Activated T-helper 1 cell treated with Interleukin-2 at 50 U/mL for 16 hours (primary cell): ENCODE measurements around the gene GPX3.

Experiments used
- DNase-seq: peaks from one replicate; pipeline ENCODE4 v3.0.0-alpha.2; 2020; ENCODE audit warnings: low read depth

The GPX3 gene

DNA sequence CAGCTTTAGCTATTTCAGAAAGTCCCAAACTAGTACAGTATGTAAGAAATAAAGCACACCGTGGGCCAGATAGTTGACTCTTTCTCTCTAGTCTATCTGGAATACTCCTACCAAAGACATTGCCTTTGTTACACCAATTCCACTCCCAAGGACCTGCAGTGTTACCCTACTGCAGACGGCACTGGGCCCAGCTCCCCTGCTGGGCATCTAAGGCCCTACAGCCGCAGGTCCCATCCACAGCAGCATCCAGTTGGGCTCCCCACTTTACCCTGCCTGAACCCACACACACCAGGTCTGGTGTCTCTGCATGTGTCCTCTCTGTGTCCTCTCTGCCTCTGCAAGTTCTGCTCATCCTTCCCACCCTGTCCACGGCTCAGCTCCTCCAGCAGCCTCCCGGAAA is 37.9 kb downstream of the GPX3 start:
- no peak for DNase-seq

- DNase-seq = no peak
Measured at GRCh38 chr5:151058891-151059489, 38.6 kb downstream of the GPX3 start.

DNA sequence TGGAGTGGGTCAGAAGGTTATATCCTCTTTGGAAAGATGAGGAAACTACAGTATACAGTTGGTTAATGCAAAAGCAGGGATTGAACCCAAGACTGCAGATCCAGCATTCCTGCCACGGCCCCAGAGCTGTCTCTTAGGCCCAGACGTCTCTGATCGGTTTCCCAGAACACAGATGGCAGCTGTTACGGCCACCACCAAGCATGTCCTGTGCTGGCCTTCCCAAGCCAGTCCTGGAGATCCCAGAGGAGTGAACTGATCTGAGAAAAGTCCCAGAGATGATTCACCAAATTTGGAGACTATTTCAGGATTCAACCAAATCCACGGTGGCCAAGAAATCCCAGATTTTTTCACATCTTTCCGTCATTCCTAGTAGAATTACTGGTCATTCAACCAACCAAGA is 40.4 kb downstream of the GPX3 start:
- DNase-seq = no peak

DNA sequence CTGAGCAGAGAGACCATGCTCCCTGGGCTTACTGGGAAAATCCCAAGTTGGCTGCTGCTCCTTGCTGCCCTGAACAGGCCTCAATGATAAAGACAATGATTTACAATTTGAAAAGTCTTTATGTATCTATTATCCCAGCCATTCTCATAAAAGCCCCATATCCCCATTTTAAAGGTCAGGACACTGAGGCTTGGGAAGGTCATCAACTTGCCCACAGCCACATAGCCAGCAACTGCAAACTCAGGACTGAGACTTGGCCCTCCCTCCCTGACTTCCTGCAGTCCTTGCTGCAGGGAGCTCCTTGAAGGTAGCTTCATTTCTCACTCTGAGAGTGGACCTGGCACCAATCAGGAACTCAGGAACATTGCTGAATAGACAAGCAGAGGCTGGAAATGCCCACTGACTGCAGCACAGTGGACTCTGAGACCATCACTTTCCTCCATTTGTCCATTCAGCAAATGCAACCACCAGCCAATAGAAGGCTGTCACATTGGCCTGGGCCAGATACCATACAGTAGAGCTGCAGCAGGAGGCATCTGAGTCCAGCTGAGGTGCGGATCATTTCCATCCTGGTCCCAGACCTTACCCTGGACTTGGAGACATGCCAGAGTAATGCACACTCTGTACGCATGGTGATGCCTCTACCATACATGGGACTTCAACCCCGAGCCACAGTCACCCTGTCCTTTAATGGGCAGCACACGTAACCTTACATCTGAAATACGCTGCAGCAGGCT is 42.2 kb downstream of the GPX3 start:
- no peak for DNase-seq

GRCh38 chr5:151063142-151063989 is 43.0 kb downstream of the GPX3 start:
- DNase-seq = no peak

GRCh38 chr5:151064916-151065499 is 44.6 kb downstream of the GPX3 start:
- DNase-seq = no peak

DNA sequence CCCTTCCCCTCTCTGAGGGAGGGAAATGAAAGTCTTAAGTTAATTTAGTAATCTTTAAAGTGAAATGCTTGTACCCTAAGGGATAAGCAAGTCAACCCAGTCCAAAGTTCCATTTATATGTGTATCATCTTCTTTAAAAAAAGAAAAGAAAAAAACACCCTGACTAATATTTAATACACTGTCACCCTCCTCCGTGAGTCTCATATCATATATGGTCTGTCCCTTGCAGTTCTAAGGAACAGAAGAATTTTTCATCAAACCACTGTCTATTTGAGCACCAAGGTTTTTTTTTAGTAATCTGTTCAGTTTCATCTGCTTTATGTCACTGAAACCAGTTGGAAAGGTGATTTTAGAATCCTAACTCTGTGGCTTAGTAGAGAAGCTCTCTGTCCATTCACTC is 45.2 kb downstream of the GPX3 start:
- no peak for DNase-seq

GRCh38 chr5:151066920-151067319 is 46.5 kb downstream of the GPX3 start:
- DNase-seq = no peak

- no peak for DNase-seq
Measured at GRCh38 chr5:151067632-151068432, 47.4 kb downstream of the GPX3 start.

DNA sequence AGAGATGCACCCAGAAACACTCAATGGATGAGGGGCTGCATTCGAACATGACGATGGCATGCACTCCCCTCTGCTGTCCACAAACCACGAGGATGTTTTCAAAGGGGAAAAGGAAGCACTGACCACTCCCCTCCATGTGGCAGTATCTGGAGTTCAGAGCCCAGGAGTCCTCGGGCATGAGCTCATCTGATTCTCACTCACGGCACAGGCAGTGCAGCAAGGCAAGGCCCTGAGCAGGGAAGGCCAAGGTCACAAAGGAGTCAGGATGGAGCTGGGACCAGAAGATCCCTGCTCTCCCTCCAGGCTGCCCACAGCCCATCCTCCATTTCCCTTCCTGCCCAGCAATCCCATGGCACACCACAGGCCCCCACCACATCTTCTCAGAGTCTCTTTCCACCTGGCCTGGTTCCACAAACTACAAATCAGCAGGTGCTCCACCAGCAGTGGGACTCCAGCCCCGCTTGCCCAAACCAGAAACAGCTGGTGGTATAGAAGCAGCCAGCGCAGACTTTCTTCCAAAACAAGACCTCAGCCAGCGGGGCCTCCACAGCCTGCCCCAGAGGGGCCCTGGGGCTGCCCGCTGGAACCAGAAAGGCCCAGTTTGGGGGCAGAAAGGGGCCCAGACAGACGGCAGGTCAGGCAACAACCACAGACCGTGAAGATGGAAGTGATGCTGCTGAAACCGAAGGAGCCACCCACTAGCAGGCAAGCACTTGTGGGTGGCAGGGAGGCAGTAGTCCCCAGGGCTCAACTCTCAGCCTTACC is 48.2 kb downstream of the GPX3 start:
- DNase-seq = no peak

DNA sequence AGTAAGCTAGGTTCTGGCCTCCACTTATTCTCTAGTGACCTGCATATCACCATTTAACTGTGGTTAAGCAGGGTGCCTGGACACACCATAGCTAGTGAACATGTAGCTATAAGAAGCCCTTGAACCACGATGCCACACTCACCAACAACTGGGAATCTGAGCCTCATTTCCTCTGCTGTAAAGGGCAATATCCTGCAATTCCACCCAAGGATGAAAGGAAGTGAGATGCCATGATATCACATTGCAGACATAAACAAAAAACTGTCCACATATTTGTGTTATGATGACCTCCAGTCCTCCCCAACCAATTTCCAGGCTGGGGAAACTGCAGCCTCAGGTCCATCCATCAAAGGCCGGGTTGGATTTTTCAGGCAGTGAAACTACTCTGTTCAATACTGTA is 50.1 kb downstream of the GPX3 start:
- no peak for DNase-seq

DNA sequence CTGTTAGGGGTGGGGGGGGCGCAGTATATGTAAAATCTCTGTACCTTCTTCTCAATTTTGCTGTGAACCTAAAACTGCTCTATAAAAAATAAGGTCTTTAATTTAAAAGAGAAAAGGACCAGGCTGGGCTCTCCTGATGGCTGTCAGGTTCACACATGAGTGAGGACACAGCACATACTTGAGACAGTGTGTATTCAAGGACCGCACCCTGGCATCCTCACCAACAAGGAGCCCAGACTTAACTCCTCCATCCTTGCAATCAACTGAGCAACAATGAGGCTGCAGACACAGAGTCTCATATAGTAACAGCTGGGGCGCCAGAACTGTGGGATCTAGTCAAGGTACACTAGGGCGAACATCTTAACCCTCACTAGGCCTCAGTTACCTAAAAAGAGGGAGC is 50.6 kb downstream of the GPX3 start:
- DNase-seq = no peak

DNA sequence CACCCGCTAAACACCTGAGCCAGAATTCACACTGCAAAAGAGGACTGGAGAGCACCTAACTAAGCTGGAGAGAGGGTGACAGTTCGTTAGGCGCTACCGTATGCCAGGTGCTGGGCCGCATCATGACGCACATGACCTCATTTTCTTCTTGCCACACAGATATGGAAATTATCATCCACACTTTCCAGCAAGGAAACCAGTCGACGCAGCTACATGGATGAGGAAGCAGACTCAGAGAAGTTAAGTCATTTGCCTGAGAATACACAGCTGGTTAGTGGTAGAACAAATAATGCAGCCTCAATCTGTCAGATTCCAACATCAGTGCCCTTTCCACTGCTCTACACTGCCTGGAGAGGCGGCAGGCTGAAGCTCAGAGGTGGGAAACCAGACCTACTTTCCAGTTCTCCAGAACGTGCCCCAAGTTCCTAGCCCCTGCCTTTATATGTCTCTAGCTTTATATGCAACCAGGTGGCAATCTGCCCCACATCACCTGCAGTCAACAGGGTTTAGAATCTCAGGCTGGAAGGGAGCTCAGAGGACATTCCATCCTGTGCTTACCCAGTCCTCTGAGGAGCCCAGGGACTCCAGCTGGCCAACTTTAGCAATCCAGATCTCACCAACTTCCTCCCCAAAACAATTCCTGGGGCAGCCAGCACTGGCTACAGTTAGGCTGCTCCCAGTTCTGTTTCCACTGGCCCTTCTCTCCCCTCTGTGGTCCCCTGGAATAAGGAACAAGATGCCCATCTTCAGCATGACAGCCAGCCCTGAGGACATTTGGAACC is 51.6 kb downstream of the GPX3 start:
- DNase-seq = no peak

DNA sequence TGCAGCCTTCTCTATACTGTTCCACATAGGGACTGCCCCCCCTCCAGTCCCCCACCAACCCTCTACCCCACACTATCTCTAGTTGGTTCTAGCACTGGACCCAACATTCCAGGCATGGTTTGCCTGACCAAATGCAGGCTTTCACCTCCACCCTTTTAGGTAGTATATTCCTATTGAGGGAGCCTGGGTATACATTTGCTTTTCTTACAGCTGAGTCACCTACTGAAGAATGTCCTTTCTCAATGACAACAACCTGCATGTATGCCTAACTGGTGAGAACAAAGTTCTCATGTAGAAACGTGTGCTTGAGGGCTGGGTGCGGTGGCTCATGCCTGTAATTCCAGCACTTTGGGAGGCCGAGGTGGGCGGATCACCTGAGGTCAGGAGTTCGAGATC is 52.2 kb downstream of the GPX3 start:
- DNase-seq = no peak

GRCh38 chr5:151073280-151073679 is 52.9 kb downstream of the GPX3 start:
- no peak for DNase-seq

GRCh38 chr5:151074557-151074956 is 54.2 kb downstream of the GPX3 start:
- no peak for DNase-seq

DNA sequence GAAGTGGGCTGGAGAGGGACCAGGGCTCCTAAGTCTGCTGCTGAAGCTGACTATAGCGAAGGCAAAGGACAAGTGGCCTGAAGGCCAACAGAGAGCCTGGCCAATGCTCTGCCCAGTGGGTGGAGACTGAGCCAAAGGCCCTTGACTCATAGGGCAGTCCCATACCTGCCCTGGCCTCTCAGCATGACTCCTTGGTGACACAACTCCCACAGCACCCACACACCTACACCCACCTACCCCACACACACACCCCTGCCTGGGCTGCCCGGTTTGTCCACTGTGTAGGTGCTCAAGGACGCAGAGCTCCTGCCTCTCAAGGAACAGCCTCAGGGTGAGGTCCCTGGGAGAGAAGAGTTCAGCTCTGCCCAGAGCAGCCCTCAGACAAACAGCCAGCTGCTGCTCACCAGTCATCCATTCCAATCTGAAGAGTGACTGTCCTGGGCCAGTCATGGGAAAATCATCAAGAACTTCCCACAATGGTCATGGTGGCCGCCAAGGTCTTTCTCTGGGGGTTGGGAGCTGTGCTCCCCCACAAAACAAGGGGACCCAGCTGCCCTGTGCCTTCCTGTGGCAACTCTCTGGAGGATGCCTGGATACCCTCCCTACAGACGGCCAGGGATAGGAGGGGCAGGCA is 55.4 kb downstream of the GPX3 start:
- no peak for DNase-seq

- DNase-seq = no peak
Measured at GRCh38 chr5:151076616-151077015, 56.2 kb downstream of the GPX3 start.

- no peak for DNase-seq
Measured at GRCh38 chr5:151077419-151077818, 57.0 kb downstream of the GPX3 start.

- no peak for DNase-seq
Measured at GRCh38 chr5:151077967-151078366, 57.6 kb downstream of the GPX3 start.
